ENCODE measurements around the gene DPYD.

The DPYD gene

GRCh38 chr1:97936976-97937375 is 16.1 kb upstream of the DPYD start:
- TF ChIP-seq, protein P1, sequence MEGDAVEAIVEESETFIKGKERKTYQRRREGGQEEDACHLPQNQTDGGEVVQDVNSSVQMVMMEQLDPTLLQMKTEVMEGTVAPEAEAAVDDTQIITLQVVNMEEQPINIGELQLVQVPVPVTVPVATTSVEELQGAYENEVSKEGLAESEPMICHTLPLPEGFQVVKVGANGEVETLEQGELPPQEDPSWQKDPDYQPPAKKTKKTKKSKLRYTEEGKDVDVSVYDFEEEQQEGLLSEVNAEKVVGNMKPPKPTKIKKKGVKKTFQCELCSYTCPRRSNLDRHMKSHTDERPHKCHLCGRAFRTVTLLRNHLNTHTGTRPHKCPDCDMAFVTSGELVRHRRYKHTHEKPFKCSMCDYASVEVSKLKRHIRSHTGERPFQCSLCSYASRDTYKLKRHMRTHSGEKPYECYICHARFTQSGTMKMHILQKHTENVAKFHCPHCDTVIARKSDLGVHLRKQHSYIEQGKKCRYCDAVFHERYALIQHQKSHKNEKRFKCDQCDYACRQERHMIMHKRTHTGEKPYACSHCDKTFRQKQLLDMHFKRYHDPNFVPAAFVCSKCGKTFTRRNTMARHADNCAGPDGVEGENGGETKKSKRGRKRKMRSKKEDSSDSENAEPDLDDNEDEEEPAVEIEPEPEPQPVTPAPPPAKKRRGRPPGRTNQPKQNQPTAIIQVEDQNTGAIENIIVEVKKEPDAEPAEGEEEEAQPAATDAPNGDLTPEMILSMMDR (IDR thresholded peaks at IDR 0.05; ENCODE audit: insufficient read depth, missing control alignments) = no peak
- no peak for FAIRE-seq
- no peak for DNase-seq (ENCODE audit: insufficient read length, low spot score)

DNA sequence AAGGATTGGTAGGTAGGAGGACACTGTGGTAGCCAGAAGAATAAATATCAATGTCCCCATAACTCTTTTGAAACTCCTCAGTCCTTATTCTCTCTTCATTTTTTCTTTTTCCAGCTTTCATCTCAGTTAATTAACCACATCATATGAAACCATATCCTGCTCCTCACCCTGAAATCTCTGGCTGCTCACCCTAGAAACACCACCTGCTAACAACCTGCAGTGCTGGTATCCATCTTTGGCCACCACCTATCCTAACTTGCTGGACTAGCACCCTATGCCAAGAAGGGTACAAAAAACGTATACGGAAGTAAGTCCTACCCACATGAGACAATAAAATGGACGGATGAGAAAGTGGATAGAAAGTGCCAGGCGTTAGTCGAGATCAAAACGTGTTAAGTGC is 13.7 kb upstream of the DPYD start:
- FAIRE-seq = no peak
- DNase-seq (ENCODE audit: insufficient read length, low spot score) = no peak
- TF ChIP-seq, protein P1 (IDR thresholded peaks at IDR 0.05; ENCODE audit: insufficient read depth, missing control alignments) = no peak

- no peak for FAIRE-seq
- TF ChIP-seq, protein P1 (IDR thresholded peaks at IDR 0.05; ENCODE audit: insufficient read depth, missing control alignments) = no peak
Observed at GRCh38 chr1:97929874-97930851, 9.3 kb upstream of the DPYD start.

GRCh38 chr1:97926017-97926708 is 5.3 kb upstream of the DPYD start:
- TF ChIP-seq, protein P1 (IDR thresholded peaks at IDR 0.05; ENCODE audit: insufficient read depth, missing control alignments) = no peak
- no peak for DNase-seq (ENCODE audit: insufficient read length, low spot score)
- no peak for FAIRE-seq

More at GRCh38 chr1:97929874-97930851, 9.3 kb upstream of the DPYD start:
- DNase-seq (ENCODE audit: insufficient read length, low spot score) = no peak

DNA sequence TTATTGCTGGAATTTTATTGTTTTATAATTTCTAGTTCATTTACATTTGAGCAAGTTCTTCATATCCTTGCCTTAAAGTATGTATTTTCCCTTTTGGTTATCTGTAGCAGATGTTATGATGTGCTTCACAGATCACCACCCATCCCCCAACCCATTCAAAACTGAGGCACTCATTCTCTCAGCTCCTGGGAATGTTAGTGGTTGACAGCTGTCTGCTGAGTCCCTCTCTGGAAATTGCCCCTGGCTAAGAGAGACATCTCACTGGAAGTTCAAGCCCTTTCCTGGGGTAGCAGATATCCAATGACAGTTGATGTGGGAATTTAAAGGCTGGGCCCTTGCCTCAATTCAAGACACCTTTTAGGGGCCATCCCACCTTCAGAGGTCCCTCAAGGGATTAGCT is 4.3 kb upstream of the DPYD start:
- FAIRE-seq (no peak), DNase-seq (ENCODE audit: insufficient read length, low spot score) (no peak)
- TF ChIP-seq, protein P1 (IDR thresholded peaks at IDR 0.05; ENCODE audit: insufficient read depth, missing control alignments) = no peak

DNA sequence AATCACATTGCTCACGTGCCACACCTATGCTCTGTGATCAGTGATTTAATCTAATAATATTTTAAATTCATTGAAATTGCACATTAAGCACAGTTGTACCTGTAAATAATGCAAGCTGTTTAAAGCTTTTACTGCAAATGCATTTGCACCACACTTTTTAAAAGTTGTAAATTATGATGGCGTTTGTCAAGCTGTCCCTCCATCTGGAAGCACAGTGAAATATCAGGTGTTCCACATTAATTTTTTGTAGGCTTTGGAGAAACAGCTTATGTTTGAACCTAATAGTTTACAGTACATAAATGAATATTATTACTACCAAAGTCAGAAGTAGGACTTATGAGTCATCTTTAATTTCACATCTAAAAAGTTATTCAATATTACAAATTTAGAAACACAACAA is 3.0 kb upstream of the DPYD start:
- FAIRE-seq (no peak), DNase-seq (ENCODE audit: insufficient read length, low spot score) (no peak)
- TF ChIP-seq, protein P1 (IDR thresholded peaks at IDR 0.05; ENCODE audit: insufficient read depth, missing control alignments) = no peak
